Memory B cell (primary cell): ENCODE measurements around the gene ARHGAP18.

Experiments used
- ATAC-seq: fragments of 150-1000 bp; cut with Tn5 transposase; 2 replicates; pipeline ENCODE4 v1.10.0; 2021; ENCODE audit warnings: low read depth, mild to moderate bottlenecking, moderate library complexity
- DNase-seq, 2 donors: peaks; one replicate each; pipeline ENCODE4 v3.0.0; 2022; ENCODE audit warnings: low spot score in 2 of 2
- H3K27ac Mint-ChIP-seq: one replicate; pipeline ENCODE4 v1.8.0; 2022; ENCODE audit warnings: mild to moderate bottlenecking, moderate library complexity, mixed read lengths
- H3K27me3 Mint-ChIP-seq: one replicate; pipeline ENCODE4 v1.8.0; 2022; ENCODE audit warnings: mixed read lengths
- H3K36me3 Mint-ChIP-seq: one replicate; pipeline ENCODE4 v1.8.0; 2022; ENCODE audit warnings: mild to moderate bottlenecking, mixed read lengths
- H3K4me1 Mint-ChIP-seq: one replicate; pipeline ENCODE4 v1.8.0; 2022; ENCODE audit warnings: mixed read lengths
- H3K4me3 Mint-ChIP-seq: one replicate; pipeline ENCODE4 v1.8.0; 2022; ENCODE audit warnings: mild to moderate bottlenecking, moderate library complexity, mixed read lengths
- H3K9me3 Mint-ChIP-seq: one replicate; pipeline ENCODE4 v1.8.0; 2022; ENCODE audit warnings: mixed read lengths

Gene ARHGAP18

GRCh38 chr6:129558248-129558647 lies 151.7 kb downstream of the ARHGAP18 start:
- no peak for ATAC-seq
- Mint-ChIP-seq H3K27me3 (peaks cover 3% of the 10 kb centered on the region), H3K36me3 (no peaks in the 10 kb centered on the region), H3K27ac (no peak overlapping the region), H3K9me3 (no peaks in the 10 kb centered on the region), H3K4me1 (no peaks in the 10 kb centered on the region), H3K4me3 (no peak overlapping the region)
- no peak for DNase-seq

GRCh38 chr6:129555206-129555832 lies 154.7 kb downstream of the ARHGAP18 start:
- no peak for DNase-seq
- Mint-ChIP-seq H3K9me3 (no peaks in the 10 kb centered on the region), H3K4me3 (no peak overlapping the region), H3K36me3 (peaks cover 2% of the 10 kb centered on the region), H3K4me1 (no peaks in the 10 kb centered on the region), H3K27me3 (peaks cover 6% of the 10 kb centered on the region), H3K27ac (no peak overlapping the region)
- no peak for ATAC-seq

GRCh38 chr6:129552413-129552812 lies 157.6 kb downstream of the ARHGAP18 start:
- Mint-ChIP-seq H3K4me3 (no peak overlapping the region), H3K36me3 (peaks cover 2% of the 10 kb centered on the region), H3K27ac (no peak overlapping the region), H3K27me3 (peaks cover 6% of the 10 kb centered on the region), H3K9me3 (no peaks in the 10 kb centered on the region), H3K4me1 (peaks cover 1% of the 10 kb centered on the region)
- no peak for DNase-seq
- no peak for ATAC-seq

- Mint-ChIP-seq H3K4me1 (peaks cover 4% of the 10 kb centered on the region), H3K9me3 (no peaks in the 10 kb centered on the region), H3K27ac (no peak overlapping the region), H3K4me3 (no peak overlapping the region), H3K27me3 (peaks cover 6% of the 10 kb centered on the region), H3K36me3 (peaks cover 2% of the 10 kb centered on the region)
- no peak for DNase-seq
- no peak for ATAC-seq
Measured at GRCh38 chr6:129551486-129551885, 158.5 kb downstream of the ARHGAP18 start.

DNA sequence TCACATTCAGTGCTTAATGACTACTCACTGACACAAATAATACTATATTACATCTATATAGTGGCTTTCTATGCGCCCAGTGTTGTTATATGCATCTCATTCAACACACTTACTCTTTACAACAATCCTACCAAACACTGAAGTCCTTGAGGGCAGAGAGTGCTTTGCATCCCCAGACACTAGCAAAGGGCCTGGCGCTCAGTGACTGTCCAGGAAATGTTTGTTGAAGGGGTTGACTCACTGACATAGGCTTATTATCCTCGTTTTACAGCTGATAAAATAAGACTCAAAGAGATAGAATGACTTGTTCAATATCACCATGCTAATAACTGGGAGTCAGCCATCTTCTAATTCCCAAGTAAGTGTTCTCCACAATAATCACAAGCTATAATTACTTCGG lies 163.3 kb downstream of the ARHGAP18 start:
- H3K4me1 Mint-ChIP-seq, result peaks cover 4% of the 10 kb centered on the region
- H3K9me3 Mint-ChIP-seq, result peaks cover 2% of the 10 kb centered on the region
- ATAC-seq (no peak), DNase-seq (no peak)
- no peaks in the 10 kb centered on the region for H3K27me3 Mint-ChIP-seq
- H3K4me3 Mint-ChIP-seq, result no peak overlapping the region
- H3K36me3 Mint-ChIP-seq, result peaks cover 3% of the 10 kb centered on the region
- H3K27ac Mint-ChIP-seq, result no peak overlapping the region

DNA sequence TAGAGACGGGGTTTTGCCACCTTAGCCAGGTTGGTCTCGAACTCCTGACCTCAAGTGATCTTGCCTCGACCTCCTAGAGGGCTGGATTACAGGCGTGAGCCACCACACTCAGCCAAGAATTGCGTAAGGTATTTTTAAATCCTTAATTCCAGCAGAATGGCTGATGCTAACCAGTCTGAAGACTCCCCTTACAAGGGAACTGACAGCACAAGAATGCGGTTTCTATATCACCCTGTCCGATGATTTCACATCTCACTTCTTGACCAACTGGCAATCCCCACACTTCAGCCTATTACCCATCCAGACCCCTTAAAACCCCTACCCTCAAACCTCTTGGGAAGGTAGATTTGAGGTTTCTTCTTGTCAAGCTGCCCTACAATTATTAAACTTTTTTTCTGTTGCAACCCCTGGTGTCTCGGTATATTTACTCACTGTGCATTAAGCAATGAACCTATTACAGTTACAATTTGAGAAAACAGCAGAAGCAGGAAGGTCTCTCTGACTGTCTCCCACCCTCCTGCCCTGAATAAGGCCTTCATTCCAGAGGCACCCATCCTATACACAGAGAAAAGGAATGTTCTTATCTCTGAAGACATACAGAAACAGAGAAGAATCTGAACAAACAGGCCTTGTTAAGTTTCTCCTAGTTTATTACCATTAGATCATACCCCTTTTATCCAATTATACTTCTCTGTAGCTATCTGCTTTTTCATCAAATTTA lies 164.9 kb downstream of the ARHGAP18 start:
- peaks cover 3% of the 10 kb centered on the region for H3K36me3 Mint-ChIP-seq

DNA sequence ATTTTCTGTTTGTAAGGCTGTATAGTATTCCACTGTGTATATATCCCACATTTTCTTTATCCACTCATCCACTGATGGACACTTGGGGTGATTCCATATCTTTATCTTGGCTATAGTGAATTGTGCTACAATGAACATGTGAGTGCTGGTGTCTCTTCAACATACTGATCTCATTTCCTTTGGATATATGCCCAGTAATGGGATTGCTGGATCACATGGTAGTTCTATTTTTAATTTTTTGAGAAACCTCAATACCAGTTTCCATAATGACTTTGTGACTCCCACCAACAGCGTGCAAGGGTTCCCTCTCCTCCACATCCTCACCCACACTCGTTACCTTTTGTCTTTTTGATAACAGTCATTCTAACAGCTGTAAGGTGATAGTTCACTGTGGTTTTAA lies 166.0 kb downstream of the ARHGAP18 start:
- Mint-ChIP-seq H3K9me3 (peaks cover 2% of the 10 kb centered on the region), H3K27me3 (no peaks in the 10 kb centered on the region), H3K4me3 (no peak overlapping the region), H3K4me1 (peaks cover 4% of the 10 kb centered on the region), H3K36me3 (peaks cover 3% of the 10 kb centered on the region), H3K27ac (no peak overlapping the region)
- ATAC-seq (no peak), DNase-seq (no peak)

More for the DNA sequence above, 164.9 kb downstream of the ARHGAP18 start:
- H3K9me3 Mint-ChIP-seq, result peaks cover 2% of the 10 kb centered on the region
- ATAC-seq, result no peak
- no peak overlapping the region for H3K27ac Mint-ChIP-seq
- no peak for DNase-seq
- H3K4me1 Mint-ChIP-seq, result peaks cover 4% of the 10 kb centered on the region
- no peak overlapping the region for H3K4me3 Mint-ChIP-seq
- H3K27me3 Mint-ChIP-seq, result no peaks in the 10 kb centered on the region

GRCh38 chr6:129542705-129543104 lies 167.3 kb downstream of the ARHGAP18 start:
- no peaks in the 10 kb centered on the region for H3K27me3 Mint-ChIP-seq
- peaks cover 2% of the 10 kb centered on the region for H3K9me3 Mint-ChIP-seq
- DNase-seq, result no peak
- H3K4me3 Mint-ChIP-seq, result no peak overlapping the region
- peaks cover 4% of the 10 kb centered on the region for H3K4me1 Mint-ChIP-seq
- H3K27ac Mint-ChIP-seq, result no peak overlapping the region
- no peak for ATAC-seq
- H3K36me3 Mint-ChIP-seq, result peaks cover 3% of the 10 kb centered on the region

DNA sequence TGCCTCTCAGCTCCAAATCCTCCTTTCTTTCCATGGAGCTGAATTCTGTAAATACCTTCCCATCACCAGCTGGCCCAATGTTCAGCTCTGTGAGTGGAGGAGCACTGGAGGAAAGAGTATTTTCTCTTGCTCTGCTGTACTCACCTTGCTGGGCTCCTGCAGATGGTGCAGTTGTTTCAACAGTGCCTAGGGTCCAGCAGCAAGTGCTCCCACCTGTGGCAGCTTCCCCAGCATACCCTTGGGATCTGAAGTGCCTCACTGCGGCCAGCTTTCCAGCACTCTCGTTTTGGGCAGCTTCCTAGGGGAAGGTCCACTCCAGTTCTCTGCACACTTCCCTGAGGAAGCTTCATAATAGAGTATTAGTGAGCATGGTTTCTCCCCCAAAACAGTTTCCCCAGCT lies 170.9 kb downstream of the ARHGAP18 start:
- Mint-ChIP-seq H3K4me1 (no peaks in the 10 kb centered on the region), H3K27ac (no peak overlapping the region), H3K27me3 (peaks cover under 1% of the 10 kb centered on the region), H3K36me3 (peaks cover 2% of the 10 kb centered on the region), H3K9me3 (peaks cover under 1% of the 10 kb centered on the region), H3K4me3 (no peak overlapping the region)
- DNase-seq (no peak), ATAC-seq (no peak)

DNA sequence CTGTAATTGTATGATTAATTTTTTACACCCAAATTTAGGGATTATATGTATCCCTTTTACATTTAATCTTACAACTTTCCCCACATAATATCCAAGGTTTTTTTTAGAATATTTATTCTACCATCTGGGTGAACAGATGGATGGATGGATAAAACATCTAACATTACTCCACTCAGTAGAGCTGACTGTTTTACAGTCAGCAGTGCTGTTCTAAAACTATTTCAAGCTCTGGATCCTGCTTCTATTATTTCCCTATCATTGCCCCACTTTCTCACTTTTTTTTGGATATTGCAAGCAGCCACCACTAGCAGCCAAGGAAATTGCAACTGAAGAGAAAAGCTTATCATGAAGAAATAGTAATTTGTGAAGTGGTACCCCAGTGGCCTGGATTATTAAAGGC lies 173.7 kb downstream of the ARHGAP18 start:
- Mint-ChIP-seq H3K9me3 (peaks cover 3% of the 10 kb centered on the region), H3K4me1 (no peaks in the 10 kb centered on the region), H3K27me3 (peaks cover 4% of the 10 kb centered on the region), H3K36me3 (peaks cover 4% of the 10 kb centered on the region), H3K27ac (no peak overlapping the region), H3K4me3 (no peak overlapping the region)
- DNase-seq, result no peak
- ATAC-seq, result no peak

DNA sequence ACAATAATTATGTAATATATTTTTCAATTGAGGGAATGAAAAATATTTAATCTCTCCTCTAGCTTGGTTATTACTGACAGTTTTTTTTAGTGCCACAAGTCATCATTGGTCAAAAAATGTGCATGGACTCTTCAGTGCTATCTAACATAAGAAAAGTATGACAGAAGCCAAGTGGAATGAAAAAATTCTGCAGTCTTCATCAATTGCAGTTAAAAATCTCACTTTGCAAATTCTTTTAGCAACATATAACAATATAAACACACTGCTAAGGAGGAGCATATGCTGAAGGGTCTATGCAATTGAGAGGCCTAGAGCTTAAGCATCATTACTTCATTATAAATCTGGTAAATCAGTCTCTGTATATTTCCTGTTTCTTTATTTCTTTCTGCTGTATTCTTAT lies 175.1 kb downstream of the ARHGAP18 start:
- Mint-ChIP-seq H3K4me3 (no peak overlapping the region), H3K9me3 (peaks cover 3% of the 10 kb centered on the region), H3K27ac (no peak overlapping the region), H3K4me1 (no peaks in the 10 kb centered on the region), H3K27me3 (peaks cover 10% of the 10 kb centered on the region), H3K36me3 (peaks cover 7% of the 10 kb centered on the region)
- ATAC-seq, result no peak
- no peak for DNase-seq
